HG03025 (cell line): ENCODE data around the gene PMFBP1.
A peak's percentile ranks its signal among the peaks of the same experiment; 100 is the strongest.

ENCODE experiments used
- ATAC-seq: cut with Tn5 transposase; IDR thresholded peaks from one replicate; pipeline ENCODE4 v1.9.1; 2021; ENCODE audit warnings: mild to moderate bottlenecking, moderate library complexity; ENCODE audit not compliant: unreplicated experiment, low FRiP score

Gene PMFBP1

DNA sequence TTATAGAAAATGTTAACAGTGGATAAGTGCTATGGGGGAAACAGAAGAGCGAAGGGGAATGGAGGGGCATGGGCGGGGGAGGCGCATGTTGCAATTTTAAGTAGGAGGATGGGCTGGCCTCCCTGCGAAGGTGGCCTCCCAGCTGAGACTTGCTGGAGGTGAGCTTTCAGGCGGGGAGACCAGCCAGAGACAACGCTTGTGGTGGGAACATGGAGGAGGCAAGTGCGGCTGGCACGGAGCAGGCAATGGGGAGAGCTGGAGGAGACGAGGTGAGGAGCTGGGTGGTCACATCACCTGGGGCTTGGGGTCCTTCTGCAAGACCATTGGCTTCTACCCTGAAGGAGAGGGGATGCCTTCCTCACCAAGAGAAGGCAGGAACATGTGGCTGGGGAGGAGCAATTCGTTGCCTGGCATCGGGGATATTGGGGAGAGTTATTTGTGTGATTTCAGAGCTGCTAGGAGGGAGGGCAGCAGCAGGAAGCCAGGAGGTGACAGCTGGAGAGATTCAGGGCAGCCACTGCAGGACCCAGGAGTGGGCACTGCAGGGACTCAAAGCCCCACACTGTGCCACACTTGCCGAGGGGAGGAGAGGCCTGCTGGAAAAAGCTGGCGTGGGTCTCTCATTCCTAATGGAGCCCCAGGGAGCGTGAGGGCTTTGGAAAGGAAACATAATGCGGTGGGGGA lies 34.4 kb downstream of the PMFBP1 start:
- ATAC-seq = no peak

DNA sequence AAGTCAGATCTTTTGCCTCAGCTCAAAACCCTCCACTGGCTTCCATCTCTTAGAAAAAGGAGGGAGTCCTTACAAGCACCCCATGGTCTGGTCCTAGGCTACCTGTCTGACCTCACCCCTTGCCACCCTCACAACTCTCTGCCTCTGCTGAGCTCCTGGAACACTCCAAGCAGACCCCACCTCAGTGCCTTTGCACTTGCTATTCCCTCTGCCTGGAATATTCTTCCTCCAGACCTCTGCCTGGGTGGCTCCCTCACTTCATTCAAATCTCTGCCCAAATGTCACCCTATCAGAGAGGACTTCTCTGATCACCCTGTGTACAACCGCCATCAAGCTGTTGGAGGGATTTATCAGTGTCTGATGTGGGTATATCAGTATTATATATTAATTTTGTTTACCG lies 37.4 kb downstream of the PMFBP1 start:
- ATAC-seq = no peak

DNA sequence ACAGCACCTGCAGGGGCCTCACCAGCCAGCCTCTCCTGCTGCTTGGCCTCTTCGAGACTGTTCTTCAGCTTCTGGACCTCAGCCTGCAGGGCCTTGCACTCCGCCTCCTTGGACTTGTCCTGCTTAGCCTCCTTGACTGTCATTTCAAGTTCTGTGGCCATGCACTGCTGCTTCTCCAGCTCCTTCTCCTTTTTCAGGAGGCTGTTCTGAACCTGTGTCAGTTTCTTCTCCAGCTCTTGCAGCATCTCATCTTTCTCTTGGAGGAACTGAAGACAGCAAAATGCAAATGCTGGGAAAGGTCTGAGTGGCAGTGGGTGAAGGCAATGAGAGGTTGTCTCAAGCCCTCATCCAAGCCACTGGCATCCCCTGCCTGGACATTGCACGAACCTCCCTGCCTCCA lies 39.2 kb downstream of the PMFBP1 start:
- ATAC-seq = no peak

DNA sequence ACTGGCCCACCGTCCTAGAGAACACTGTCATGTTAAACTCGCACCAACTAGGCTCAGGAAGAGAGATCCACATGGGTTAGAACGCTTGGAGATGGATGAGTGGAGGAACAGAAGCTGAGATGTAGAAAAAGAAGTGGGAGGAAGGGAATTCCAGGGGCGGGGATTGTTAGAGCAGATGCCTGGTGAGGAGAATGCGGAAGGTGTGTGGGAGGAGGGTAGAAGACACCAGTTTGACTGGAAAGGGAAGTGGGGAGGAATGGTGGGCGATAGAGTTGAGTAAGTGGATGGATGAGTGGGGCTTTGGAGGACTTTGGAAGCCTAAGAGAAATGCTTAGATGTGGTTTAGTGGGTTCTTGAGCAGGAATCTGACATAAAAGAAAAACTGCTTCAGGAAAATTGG lies 40.9 kb downstream of the PMFBP1 start:
- ATAC-seq = no peak

DNA sequence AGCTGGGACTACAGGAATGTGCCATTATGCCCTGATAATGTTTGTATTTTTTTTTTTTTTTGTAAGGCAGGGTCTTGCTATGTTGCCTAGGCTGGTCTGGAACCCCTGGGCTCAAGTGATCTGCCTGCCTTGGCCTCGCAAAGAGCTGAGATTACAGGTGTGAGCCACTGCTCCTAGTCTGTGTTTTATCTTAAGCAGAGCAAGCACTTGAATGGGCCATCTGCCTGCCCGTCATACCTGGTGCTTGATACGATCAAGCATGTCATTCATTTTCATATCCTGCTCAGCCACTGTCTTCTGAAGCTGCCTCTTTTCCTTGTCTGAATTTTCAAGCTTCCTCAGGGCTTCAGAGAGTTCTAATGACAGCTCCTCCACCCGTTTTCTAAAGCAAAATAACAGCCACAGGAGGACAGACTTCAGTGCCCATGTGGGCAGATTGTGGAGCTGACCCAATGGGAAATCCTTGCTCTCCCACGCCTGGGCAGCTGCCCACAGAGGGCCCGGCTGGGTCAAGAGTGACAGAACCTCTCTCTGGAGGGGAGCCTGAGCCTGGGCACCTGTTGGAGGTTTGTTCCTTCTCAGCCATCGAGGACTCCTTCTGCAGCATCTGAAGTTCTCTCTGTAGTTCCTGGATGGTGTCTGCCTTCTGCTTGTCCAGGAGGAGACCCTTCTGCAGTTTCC lies 41.8 kb downstream of the PMFBP1 start:
- ATAC-seq = no peak

DNA sequence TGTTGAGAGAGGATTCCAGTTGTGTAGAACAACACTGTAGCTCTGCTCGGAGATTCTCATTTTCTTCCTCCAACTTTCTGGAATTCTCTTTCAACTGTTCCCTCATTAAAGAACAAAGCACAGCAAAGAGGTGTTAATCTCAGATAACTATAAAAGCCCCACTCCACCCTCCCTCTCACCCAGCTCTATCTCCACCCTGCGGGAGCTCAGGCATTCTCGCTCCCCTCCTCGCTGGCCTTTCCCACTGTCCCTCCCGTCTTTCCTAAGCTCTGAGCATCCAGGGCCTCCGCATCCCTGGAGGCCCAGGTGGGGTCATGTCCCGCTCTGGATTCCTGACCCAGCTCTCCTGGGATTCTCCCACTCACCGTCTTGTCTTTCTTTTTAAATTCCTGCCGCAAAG lies 43.3 kb downstream of the PMFBP1 start:
- ATAC-seq = no peak

DNA sequence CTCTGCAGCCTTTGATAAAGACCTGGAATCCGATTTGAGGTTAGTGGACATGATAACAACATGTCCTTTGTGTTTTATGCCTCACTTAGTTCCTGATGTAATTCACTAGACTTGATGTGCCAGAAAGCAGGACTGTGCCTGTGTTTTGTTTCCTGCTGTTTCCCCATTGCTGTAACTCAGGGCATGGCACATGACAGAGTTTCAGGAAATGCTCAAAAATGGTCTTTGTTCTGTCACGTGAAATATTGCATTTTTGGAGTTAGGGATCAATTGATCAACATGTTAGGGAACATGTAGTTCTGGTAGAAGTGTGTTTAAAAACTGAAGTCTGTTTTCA lies 45.6 kb downstream of the PMFBP1 start:
- ATAC-seq = no peak

DNA sequence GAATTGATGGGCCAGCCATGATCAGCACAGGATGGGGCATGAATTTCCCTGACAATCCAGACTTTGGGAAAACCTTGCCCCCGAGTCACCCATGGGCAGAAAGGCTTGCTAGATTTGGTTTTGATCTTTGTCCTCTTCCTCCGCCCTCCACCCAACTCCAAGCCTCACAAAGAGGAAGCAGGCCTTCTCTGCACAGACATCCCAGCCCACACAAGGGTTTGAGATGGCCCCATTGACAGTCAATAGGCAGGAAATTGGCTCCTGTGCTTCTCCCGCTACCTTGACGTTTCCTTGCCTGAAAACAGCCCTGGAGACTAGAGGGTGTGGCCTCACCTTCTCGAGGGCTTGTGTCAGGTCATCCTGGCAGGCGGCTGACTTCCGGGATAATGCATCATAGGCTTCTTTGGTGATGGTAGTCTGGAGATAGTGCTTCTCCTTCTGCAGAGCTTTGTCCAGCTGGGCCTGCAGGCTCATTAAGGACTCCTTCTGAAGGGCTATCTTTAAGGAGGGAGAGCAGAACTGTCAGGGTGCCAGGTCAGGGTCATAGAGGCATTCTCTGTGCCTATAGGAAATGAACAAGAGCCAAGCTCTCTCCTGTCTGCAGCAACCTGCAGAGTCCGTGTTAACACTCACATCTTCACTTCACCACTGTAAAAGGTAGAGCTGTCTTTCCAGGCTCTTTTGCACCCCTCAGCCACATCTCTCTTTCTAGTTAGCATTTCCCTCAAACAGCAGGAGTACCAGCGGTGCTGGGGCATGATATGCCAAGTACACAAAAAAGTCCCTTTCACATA lies 46.1 kb downstream of the PMFBP1 start:
- no peak for ATAC-seq

DNA sequence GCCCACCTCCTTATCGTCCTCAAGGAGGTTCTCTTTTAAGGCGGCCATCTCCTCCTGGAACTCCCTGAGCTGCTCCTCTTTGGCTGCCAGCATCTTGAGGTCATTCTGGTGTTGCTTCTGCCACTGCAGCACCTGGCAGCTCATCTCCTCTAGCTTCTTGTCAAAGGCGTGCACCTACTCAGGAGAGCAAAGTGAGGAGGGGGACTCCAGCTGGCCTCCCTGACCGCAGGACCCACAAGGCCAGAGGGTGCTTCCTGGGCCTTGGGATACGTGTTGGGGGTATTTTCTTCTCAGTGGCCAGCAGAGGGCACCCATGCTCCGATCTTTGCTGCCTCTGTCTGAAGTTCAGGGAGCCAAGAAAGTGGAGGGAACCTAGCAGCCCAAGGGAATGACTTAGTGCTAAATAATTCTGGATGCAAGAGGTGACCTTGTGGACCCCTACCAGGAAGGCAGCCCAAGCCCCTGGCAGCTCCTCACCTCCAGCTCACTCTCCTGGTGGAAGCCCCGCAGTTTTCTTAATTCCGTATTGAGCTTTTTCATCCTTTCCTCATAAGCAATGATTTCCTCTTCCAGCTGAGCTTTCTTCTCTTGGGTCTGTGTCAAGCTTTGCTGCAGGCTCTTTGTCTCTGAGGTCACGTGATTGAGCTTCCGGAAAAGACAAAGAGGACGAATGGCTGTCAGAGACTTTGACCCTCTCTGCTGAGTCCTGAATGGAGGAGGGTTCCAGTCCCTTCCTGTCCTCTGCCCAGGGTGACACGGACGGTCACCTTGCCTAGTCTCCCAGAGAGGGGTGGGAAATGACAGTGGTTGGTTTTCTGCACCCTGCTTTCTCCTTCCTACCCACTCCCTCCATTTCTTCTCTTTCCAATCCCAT lies 47.0 kb downstream of the PMFBP1 start:
- ATAC-seq = peak; percentile 59

DNA sequence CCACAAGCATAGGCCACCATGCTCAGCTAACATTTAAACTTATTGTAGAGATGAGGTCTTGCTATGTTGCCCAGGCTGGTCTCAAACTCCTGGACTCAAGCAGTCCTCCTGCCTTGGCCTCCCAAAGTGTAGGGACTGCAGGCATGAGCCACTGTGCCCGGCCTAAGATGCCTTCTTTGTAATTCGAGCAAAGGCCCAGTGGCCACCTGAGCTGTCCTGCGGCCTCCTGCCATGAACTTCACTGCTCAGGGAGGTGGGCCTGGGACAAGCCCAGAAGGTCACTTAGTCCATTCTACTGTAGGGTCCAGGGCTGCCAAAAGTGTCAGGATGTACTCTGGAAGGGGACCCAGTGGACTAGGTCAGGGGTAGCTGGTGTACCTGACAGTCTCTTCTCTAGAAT lies 47.8 kb downstream of the PMFBP1 start:
- ATAC-seq = no peak

DNA sequence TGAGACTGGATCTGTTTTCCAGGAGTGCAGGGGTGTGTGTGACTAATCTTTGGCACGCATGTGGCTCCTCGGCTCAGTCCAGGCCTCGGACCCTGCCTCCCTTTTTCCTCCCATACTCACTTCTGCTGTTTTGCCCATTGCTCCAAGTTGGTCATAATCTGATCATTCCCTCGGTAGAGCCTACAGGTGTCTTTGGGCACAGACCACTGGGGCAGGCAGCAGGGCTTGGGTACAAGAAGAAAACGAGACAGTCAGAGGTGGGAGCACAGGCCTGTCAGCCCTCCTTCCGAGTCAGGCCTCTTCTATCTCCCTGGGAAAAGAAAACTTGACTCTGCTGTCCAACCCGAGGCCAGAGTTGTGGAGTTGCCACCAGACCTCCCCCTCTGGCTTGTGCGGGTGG lies 48.5 kb downstream of the PMFBP1 start:
- ATAC-seq = no peak

DNA sequence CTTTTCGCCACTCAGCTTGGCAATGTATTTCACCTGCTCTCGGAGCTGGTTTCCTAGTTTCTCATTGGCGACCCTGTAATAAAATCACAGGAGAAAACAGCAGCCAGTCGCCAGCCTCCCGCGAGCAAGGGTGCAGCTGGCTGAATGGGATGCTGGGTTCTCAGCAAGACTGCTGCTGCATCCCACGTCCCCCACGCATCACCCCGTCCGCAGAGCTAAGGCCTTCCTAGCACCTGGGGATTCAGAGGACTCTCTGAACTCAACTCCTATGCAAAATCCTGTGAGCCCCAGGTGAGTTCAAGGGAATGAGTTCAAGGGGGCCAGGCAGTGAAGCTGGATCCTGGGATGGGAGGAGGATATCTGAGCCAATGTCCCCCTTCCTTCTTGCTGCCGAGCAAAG lies 49.0 kb downstream of the PMFBP1 start:
- ATAC-seq = no peak

DNA sequence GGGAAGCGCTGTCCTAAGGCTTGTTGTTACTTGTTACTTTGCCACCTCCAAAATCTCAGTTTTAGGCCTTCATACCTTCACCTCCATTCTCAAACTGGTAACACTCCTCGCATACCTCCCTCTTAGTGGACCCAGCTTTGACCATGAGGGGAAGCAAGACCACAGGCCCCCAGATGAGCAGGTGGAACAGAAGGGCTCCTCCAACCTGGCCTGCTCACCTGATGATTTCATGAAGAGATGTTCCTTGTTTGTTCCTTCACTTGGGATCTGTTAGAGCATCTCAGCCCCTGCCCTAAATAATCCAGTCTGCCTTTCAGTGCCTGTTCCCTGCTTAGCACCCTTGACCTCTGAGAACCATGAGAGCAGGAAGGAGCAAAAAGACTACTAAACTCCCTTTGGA lies 49.6 kb downstream of the PMFBP1 start:
- ATAC-seq = no peak

DNA sequence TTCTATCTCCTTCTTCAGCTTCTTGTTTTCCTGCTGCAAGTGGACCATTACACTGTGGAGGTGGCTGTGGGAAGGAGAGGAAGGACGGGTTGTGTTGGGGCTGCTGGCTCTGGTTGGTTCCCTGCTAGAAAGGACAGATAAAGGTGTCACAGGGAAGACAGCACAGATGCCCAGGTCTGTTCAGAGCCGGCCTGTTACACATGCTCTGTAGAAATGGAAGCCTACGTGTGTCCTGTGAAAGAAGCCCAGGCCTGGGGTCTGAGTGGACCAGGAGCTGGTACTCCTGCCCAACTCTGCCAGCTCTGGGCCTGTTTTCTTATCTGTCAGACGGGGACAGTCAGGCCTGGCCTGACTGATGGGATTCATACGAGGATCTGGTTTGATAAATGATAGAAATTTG lies 51.9 kb downstream of the PMFBP1 start:
- ATAC-seq = no peak

DNA sequence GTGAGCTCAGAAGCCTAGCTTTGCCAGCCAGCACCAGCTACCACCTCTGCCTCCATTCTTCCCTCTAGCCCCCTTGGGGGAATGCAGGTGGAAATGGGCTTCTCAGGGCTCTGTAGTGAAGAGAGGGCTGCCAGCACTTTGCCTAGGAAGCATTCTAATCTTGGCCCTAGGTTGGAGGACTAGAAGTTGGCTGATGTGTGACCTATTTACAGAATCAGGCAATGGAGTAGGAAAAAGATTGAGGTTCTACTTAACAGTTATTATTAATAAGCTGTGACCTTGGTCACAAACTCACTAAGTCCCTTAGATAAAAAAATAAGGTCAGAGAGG lies 58.4 kb downstream of the PMFBP1 start:
- ATAC-seq = no peak

DNA sequence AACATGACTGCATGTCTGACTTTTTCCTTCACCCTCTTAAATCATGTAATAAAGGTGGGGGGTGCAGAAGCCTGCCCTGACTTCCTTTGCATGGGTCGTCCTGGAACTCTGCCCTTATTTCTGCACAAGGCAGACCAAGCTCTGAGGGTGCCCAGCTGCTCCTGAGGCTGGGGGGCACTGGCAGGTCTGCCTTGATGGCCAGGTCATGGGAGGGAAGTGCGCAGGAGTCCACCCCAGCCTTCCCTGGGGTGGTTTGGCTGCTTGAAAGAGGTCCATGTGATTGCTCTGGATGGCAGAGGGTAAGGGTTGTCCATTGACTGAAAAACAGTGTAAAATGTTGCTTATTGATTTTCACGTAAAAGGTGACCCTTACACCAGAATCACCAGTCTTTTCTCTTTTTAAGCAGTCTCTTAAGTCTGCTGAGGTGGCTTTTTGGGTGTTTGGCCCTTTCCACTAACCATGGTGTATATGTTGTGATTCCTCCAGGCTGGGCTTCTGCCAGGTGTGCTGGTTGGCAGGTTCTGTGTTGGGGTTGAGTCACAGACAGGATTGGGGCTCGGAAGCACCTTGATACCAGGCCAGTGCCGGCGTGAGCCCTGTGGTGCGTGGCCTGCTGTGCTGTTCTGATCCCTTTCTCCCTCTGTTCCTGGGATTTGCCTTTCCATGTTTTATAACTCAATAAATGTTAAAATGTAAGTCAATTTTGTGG lies 58.9 kb downstream of the PMFBP1 start:
- no peak for ATAC-seq

DNA sequence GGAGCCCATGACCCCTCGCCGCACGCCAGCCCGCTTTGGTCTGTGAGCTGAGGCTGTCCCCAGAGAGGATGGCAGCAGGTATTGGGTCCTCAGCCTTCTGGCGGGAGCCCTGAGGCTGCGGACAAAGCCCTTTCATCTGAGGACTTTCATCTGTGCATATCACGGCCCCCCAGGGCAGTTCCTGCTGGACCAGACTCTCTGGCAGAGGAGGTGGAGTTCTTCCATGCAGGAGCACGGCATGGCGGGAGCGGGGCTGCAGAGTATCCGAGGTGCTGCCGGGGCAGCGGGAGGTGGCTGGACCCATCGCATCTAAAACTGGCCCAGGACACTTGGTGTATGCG lies 59.5 kb downstream of the PMFBP1 start:
- no peak for ATAC-seq

DNA sequence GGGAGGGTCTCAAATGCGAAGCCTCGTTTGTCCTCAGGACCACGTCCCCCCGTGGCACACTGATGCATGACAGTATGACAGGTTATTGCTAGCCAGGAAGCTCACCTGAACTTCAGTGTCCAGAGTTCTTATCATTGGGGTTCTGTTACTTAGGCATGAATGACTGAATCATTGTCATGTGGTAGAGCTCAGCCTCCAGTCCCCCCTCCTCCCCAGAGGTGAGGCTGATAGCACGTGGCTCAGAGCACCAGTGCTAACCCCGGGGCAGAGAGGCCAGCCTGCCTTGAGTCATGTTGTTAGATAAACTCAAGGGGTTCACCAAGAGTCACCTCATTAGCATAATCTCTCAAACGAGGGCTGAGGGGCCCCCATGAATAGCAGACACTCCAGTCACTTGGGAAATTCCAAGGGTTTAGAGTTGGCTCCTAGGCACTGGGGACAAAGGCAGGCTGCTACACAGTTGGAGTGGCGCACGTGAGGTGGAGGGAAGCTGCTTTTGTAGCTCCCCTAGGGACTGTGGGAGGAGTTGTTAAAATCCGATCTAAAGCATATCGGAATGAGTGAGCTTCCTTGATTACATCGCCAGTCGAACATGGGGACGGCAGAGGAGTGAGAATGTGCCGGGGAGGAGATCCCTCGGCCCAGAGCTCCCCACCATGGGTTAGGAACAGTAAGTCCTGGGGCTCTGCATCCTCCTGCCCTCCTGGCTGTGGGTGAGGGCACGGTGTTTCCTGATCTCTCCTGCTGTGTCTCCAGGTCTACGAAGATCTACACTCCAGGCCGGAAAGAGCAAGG lies 60.1 kb downstream of the PMFBP1 start:
- no peak for ATAC-seq

DNA sequence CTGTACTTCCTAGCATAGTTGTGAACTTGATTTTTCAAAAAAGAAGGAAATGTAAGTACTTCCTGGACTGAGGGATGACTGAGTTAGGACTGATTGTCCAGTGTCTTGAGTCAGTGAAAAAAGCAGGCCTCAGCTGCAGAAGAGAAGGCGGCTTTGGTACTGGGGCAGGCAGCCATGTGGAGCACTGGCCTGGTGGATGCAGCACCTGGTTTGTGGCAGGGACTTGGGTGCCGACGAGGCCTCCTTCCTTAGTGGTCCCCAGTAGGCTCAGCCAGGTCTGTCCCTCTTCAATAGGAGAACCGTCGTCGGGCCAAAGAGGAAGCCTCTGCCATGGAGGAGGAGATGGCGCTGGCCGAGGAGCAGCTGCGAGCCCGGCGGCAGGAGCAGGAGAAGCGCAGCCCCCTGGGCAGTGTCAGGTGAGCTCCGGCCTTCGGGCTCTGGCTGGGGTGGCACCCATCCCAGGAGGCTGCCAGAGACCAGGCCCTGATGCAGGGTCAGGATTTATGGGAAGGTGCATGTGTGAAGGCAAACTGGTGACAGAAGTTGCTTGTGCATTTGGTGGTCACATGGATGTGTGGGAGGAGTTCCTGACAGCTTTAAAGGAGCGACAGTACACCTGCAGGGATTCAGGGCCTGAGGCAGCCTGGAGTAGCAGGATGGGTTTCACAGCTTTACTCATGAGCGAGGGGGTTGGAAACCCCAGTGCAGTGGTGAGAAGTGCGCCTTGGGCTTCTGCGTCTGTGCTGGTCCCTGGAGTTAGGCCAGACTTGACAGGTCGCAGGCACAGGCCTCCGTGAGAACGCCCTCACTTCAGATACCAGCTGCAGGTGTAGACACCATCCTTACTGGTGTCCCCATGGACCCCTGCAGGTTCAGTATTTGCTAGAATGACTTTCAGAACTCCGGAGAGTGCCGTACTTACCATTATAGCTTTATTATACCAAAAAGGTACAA lies 61.0 kb downstream of the PMFBP1 start:
- ATAC-seq = no peak
